MG63 (cell line): ENCODE results near the gene DHRSX. TPM values are rescaled to one million over a fixed set of nuclear protein-coding genes. Genes with fewer than 3 reads are reported as not detected.
"Not testable (repeated sequence)": the region's sequence is repeated elsewhere in the genome, so short reads cannot be mapped to it uniquely, and the experiment has no call there.

Experiments
- DNase-seq: peaks from one replicate; pipeline ENCODE4 v3.0.0-alpha.2; 2020
- H3K27me3 ChIP-seq: fragments of 250-450 bp; sonication (Bioruptor Pico); 2 replicates; pipeline ENCODE4 v1.5.1; 2020; ENCODE audit warnings: mild to moderate bottlenecking, moderate library complexity
- H3K36me3 ChIP-seq: fragments of 250-450 bp; sonication (Bioruptor Pico); 2 replicates; pipeline ENCODE4 v1.5.1; 2020; ENCODE audit warnings: mild to moderate bottlenecking, moderate library complexity
- H3K4me3 ChIP-seq: fragments of 250-450 bp; sonication (Bioruptor Pico); 2 replicates; pipeline ENCODE4 v1.5.1; 2020; ENCODE audit warnings: mild to moderate bottlenecking, moderate library complexity
- H3K9me3 ChIP-seq: fragments of 250-450 bp; sonication (Bioruptor Pico); 2 replicates; pipeline ENCODE4 v1.5.1; 2020; ENCODE audit warnings: mild to moderate bottlenecking, moderate library complexity
- total RNA-seq: library from RNA; depleted of rRNA; stranded (reverse); fragments of >200 nt; shearing (Covaris generic); gene quantifications from 2 replicates; pipeline ENCODE4 v1.2.3, GENCODE V29; 2014; ENCODE audit warnings: low replicate concordance

DHRSX gene
- total RNA-seq, 1 experiment from 2014 or later, result 18.6 TPM

GRCh38 chrX:2351321-2351720, 149.5 kb downstream of the DHRSX start:
- H3K4me3 ChIP-seq, result no peak overlapping the region
- DNase-seq, result peak; percentile 77

DNA sequence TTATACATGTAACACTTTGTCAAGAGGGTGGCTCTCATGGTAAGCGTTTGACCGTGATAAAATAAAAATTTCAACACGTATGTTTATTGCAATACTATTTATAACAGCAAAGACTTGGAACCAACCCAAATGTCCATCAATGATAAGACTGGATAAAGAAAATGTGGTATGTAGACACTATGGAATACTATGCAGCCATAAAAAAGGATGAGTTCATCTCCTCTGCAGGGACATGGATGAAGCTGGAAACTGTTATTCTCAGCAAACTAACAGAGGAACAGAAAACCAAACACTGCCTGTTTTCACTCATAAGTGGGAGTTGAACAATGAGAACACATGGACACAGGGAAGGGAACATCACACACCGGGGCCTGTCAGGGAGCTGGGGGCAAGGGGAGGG, 150.1 kb downstream of the DHRSX start:
- H3K9me3 ChIP-seq, H3K36me3 ChIP-seq, H3K27me3 ChIP-seq, DNase-seq, H3K4me3 ChIP-seq: not testable (repeated sequence)

More at GRCh38 chrX:2351321-2351720, 149.5 kb downstream of the DHRSX start:
- H3K9me3 ChIP-seq, result no peaks in the 10 kb centered on the region
- H3K36me3 ChIP-seq, result no peaks in the 10 kb centered on the region
- H3K27me3 ChIP-seq, result no peaks in the 10 kb centered on the region

DNA sequence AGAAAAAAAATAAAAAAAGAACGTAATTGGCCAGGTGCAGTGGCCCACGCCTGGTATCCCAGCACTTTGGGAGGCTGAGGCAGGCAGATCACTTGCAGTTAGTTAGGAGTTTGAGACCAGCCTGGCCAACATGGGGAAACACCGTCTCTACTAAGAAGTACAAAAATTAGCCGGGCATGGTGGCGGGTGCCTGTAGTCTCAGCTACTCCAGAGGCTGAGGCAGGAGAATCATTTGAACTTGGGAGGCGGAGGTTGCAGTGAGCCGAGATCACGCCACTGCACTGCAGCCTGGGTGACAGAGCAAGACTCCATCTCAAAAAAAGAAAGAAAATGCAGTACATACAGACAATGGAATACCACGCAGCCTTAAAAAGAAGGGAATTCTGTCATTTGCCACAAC, 150.7 kb downstream of the DHRSX start:
- H3K36me3 ChIP-seq, H3K4me3 ChIP-seq, H3K9me3 ChIP-seq, H3K27me3 ChIP-seq, DNase-seq: not testable (repeated sequence)

- H3K4me3 ChIP-seq, result no peak overlapping the region
Measured at GRCh38 chrX:2348211-2348610, 152.6 kb downstream of the DHRSX start.

DNA sequence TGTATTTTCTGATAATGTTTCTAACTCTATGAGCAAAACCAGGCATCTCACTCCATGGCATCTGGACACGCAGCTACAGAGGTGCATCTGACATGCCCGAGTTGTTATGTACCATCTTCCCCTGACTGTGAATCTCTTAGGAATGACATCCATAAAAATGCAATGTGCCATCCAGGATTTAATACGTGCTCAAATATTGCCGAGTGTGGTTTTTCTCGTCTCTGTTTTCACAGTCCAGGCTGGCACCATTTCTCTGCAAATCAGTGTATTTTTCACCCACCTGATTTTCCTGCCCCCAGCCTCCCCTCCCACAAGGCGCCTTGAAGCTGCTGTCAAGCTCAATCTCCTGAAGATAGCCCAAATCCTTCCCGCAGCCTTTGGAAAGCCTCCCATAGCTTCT, 154.6 kb downstream of the DHRSX start:
- DNase-seq, result no peak
- H3K4me3 ChIP-seq, result no peak overlapping the region
- 0 out of 2 replicates have a peak, but pooled peaks cover 2% of the 10 kb centered on the region for H3K36me3 ChIP-seq
- H3K27me3 ChIP-seq, result no peaks in the 10 kb centered on the region
- no peaks in the 10 kb centered on the region for H3K9me3 ChIP-seq

More at GRCh38 chrX:2348211-2348610, 152.6 kb downstream of the DHRSX start:
- Histone ChIP-seq H3K27me3 (no peaks in the 10 kb centered on the region), H3K9me3 (no peaks in the 10 kb centered on the region), H3K36me3 (0 out of 2 replicates have a peak, but pooled peaks cover 2% of the 10 kb centered on the region)
- DNase-seq, result no peak

DNA sequence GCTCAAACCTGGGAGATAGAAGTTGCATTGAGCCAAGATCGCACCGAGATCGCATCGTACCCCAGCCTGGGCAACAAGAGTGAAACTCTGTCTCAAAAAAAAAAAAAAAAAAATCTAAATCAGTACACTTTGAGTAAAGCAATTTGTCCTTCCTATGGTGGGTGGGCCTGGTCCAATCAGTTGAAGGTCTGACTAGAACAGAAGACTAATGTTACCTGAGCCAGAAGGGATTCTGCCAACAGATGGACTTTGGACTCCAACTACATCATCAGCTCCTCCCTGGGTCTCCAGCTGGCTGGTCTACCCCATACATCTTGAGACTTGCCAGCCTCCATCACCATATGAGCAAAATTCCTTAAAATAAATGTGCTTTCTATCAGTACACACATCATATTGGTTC, 155.2 kb downstream of the DHRSX start:
- H3K36me3 ChIP-seq, result peaks cover 2% of the 10 kb centered on the region; the same call in 1 of the 2 replicates
- DNase-seq, result no peak
- H3K27me3 ChIP-seq, result no peaks in the 10 kb centered on the region
- no peak overlapping the region for H3K4me3 ChIP-seq
- no peaks in the 10 kb centered on the region for H3K9me3 ChIP-seq

DNA sequence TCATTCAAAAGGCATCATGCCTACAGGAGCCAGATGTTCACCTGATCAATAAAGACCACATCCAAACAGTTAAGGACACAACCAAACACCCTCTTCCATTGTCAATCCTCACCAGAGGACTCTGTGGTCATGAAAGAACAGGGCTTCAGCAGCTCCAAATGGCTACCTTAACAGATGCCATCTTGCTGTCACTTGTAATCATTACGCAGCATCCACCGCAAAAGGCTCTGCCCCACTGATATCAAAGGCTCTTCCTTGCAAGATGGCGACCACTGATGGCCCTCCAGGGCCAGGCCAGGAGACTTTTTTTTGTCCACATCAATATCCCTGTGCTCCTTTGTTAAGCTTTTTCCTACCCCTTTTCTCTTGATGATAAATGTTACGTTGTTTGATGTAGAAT, 157.4 kb downstream of the DHRSX start:
- DNase-seq, result no peak
- Histone ChIP-seq H3K4me3 (no peak overlapping the region), H3K9me3 (no peaks in the 10 kb centered on the region), H3K36me3 (peaks cover 4% of the 10 kb centered on the region), H3K27me3 (no peaks in the 10 kb centered on the region)

- peaks cover 4% of the 10 kb centered on the region for H3K36me3 ChIP-seq
- H3K9me3 ChIP-seq, result no peaks in the 10 kb centered on the region
- peak; percentile 49 for DNase-seq
- H3K27me3 ChIP-seq, result no peaks in the 10 kb centered on the region
- H3K4me3 ChIP-seq, result no peak overlapping the region
Measured at GRCh38 chrX:2342874-2343273, 157.9 kb downstream of the DHRSX start.

DNA sequence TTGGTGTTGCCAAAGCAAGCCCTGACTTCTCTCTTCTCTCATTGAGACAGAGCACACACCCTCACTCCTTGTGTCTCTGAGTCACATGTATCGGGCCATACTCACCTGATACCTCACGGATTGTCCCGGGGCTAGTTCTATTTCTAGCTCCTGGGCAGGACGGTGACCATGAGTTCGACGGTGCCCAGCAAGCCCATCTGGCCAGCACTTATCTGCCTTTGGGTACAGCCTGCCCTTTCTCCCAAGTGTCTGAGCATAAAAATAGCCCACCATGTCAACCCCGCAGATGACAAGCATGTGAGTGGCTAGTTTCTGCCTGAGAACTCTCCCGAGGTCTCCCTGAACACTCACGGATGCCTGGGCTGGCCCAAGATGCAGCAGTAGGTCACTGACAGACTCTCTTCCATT, 158.5 kb downstream of the DHRSX start:
- Histone ChIP-seq H3K36me3 (peaks cover 4% of the 10 kb centered on the region), H3K4me3 (no peak overlapping the region), H3K27me3 (no peaks in the 10 kb centered on the region), H3K9me3 (no peaks in the 10 kb centered on the region)
- DNase-seq, result no peak

DNA sequence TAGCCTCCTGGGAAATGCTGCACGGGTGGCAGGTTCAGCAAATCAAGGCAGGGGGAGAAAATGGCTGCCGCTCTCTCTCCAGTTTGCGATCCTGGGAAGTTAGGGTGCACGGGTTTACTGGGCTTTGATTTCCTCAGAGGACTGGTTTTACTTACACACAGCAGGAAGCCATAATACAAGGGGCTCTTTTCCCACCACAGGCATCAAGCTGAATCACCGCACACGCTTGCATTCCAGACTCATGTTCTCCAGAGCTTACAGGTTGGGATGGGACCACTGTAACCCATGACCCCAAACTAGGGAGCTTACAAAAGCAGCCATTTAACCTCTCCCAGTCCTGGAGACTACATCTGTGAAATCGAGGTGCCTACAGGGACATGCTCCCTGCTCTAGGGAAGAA, 159.8 kb downstream of the DHRSX start:
- no peaks in the 10 kb centered on the region for H3K9me3 ChIP-seq
- no peak overlapping the region for H3K4me3 ChIP-seq
- H3K36me3 ChIP-seq, result peaks cover 4% of the 10 kb centered on the region
- H3K27me3 ChIP-seq, result no peaks in the 10 kb centered on the region
- DNase-seq, result no peak

DNA sequence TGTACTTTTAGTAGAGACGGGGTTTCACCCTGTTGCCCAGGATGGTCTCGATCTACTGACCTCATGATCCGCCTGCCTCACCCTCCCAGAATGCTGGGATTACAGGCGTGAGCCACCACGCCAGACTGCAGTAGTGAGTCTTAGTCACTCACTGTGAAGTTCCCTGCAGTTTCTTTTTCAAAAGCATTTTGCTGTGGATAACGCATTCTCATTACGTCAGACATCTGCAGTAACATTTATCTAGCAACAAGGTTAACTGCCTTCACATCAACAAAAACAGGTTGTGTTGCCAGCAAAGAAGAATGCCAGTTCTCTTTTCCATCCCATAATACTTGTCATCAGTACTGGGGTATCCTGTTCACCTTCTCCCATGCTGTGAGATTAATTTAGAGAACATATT, 164.6 kb downstream of the DHRSX start:
- no peak overlapping the region for H3K4me3 ChIP-seq
- H3K9me3 ChIP-seq, result no peaks in the 10 kb centered on the region
- no peaks in the 10 kb centered on the region for H3K27me3 ChIP-seq
- peaks cover 2% of the 10 kb centered on the region for H3K36me3 ChIP-seq
- DNase-seq, result no peak

DNA sequence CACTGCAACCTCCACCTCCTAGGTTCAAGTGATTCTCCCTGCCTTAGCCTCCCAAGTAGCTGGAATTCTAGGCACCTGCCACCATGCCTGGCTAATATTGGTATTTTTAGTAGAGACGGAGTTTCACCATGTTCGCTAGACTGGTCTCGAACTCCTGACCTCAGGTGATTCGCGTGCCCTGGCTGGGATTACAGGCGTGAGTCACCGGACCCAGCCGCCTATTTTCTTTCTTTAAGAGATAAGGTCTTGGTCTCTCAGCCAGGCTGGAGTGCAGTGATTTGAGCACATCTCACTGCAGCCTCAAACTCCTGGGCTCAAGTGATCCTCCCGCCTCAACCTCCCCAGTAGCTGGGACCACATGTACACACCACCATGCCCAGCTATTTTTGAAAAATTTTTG, 166.5 kb downstream of the DHRSX start:
- H3K27me3 ChIP-seq, result no peaks in the 10 kb centered on the region
- H3K4me3 ChIP-seq, result no peak overlapping the region
- peak; percentile 64 for DNase-seq
- no peaks in the 10 kb centered on the region for H3K9me3 ChIP-seq
- no peaks in the 10 kb centered on the region for H3K36me3 ChIP-seq

- no peak for DNase-seq
- Histone ChIP-seq H3K27me3 (no peaks in the 10 kb centered on the region), H3K4me3 (no peak overlapping the region), H3K9me3 (no peaks in the 10 kb centered on the region), H3K36me3 (no peaks in the 10 kb centered on the region)
Measured at GRCh38 chrX:2332252-2332651, 168.5 kb downstream of the DHRSX start.

GRCh38 chrX:2330910-2331309, 169.9 kb downstream of the DHRSX start:
- no peak overlapping the region for H3K4me3 ChIP-seq
- H3K9me3 ChIP-seq, result no peaks in the 10 kb centered on the region
- no peaks in the 10 kb centered on the region for H3K27me3 ChIP-seq
- H3K36me3 ChIP-seq, result no peaks in the 10 kb centered on the region
- no peak for DNase-seq

- no peaks in the 10 kb centered on the region for H3K9me3 ChIP-seq
- DNase-seq, result no peak
- no peaks in the 10 kb centered on the region for H3K27me3 ChIP-seq
- no peak overlapping the region for H3K4me3 ChIP-seq
- no peaks in the 10 kb centered on the region for H3K36me3 ChIP-seq
Measured at GRCh38 chrX:2330487-2330886, 170.3 kb downstream of the DHRSX start.

DNA sequence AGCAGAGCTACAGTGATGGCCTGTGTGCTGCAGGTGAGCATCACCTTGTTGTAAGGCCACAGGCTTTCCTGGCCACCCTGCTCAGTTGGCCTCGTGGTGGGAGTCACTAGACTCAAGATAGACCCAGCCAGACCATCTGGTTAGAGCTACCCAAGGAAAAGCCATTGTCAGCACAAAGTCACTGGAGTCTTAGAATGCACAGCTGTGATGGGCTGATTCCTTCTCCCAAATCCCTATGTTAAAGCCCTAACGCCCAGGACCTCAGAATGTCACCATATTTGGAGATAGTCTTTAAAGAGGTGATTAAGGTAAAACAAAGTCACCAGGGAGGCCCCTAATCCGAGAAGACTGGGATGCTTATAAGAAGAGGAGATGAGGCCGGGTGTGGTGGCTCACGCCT, 173.4 kb downstream of the DHRSX start:
- DNase-seq, result no peak
- Histone ChIP-seq H3K27me3 (no peaks in the 10 kb centered on the region), H3K36me3 (no peaks in the 10 kb centered on the region), H3K4me3 (no peak overlapping the region), H3K9me3 (no peaks in the 10 kb centered on the region)

GRCh38 chrX:2325076-2325784, 175.5 kb downstream of the DHRSX start:
- H3K27me3 ChIP-seq, result no peaks in the 10 kb centered on the region
- H3K4me3 ChIP-seq, result no peak overlapping the region
- no peaks in the 10 kb centered on the region for H3K9me3 ChIP-seq
- H3K36me3 ChIP-seq, result no peaks in the 10 kb centered on the region
- no peak for DNase-seq

- Histone ChIP-seq H3K36me3 (no peaks in the 10 kb centered on the region), H3K4me3 (no peak overlapping the region), H3K9me3 (no peaks in the 10 kb centered on the region), H3K27me3 (no peaks in the 10 kb centered on the region)
- no peak for DNase-seq
Measured at GRCh38 chrX:2324151-2324550, 176.6 kb downstream of the DHRSX start.
